Measurements from ENCODE around the gene MEIS1. TPM values are rescaled to one million over a fixed set of nuclear protein-coding genes. Genes with fewer than 3 reads are reported as not detected.

Gene MEIS1
- total and polyA plus RNA-seq, 2 experiments from 2014 or later = 0.16 to 0.28 TPM

GRCh38 chr2:66563473-66563872, 128.5 kb downstream of the MEIS1 start:
- Histone ChIP-seq H3K36me3 (ENCODE audit: insufficient read depth) (no peaks in the 10 kb centered on the region), H4K20me1 (replicated peaks; ENCODE audit: insufficient read depth) (no peaks in the 10 kb centered on the region), H2AFZ (no peak overlapping the region), H3K4me1 (ENCODE audit: insufficient read depth) (peaks cover 21% of the 10 kb centered on the region), H3K9me2 (ENCODE audit: insufficient read depth) (no peaks in the 10 kb centered on the region), H3F3A (replicated peaks; ENCODE audit: low read depth) (no peaks in the 10 kb centered on the region), H3K4me2 (no peak overlapping the region), H3K27ac (ENCODE audit: low read depth) (no peak overlapping the region), H3K79me2 (replicated peaks; ENCODE audit: insufficient read depth) (no peaks in the 10 kb centered on the region), H3K4me3 (no peak overlapping the region), H3K27me3 (ENCODE audit: insufficient read depth) (no peaks in the 10 kb centered on the region)
- Mint-ChIP-seq H3K9me3 (no peaks in the 10 kb centered on the region), H3K4me3 (no peak overlapping the region), H3K36me3 (ENCODE audit: low read depth) (no peaks in the 10 kb centered on the region), H3K4me1 (peaks cover 24% of the 10 kb centered on the region), H3K27ac (no peak overlapping the region), H3K27me3 (ENCODE audit: insufficient read depth, low read depth, poor library complexity) (no peaks in the 10 kb centered on the region)
- no peak for TF ChIP-seq NANOG (IDR thresholded peaks at IDR 0.05; ENCODE audit: borderline replicate concordance)
- TF ChIP-seq POLR2AphosphoS5 (IDR thresholded peaks at IDR 0.05; ENCODE audit: low read depth) = no peak
- TF ChIP-seq, protein P1, sequence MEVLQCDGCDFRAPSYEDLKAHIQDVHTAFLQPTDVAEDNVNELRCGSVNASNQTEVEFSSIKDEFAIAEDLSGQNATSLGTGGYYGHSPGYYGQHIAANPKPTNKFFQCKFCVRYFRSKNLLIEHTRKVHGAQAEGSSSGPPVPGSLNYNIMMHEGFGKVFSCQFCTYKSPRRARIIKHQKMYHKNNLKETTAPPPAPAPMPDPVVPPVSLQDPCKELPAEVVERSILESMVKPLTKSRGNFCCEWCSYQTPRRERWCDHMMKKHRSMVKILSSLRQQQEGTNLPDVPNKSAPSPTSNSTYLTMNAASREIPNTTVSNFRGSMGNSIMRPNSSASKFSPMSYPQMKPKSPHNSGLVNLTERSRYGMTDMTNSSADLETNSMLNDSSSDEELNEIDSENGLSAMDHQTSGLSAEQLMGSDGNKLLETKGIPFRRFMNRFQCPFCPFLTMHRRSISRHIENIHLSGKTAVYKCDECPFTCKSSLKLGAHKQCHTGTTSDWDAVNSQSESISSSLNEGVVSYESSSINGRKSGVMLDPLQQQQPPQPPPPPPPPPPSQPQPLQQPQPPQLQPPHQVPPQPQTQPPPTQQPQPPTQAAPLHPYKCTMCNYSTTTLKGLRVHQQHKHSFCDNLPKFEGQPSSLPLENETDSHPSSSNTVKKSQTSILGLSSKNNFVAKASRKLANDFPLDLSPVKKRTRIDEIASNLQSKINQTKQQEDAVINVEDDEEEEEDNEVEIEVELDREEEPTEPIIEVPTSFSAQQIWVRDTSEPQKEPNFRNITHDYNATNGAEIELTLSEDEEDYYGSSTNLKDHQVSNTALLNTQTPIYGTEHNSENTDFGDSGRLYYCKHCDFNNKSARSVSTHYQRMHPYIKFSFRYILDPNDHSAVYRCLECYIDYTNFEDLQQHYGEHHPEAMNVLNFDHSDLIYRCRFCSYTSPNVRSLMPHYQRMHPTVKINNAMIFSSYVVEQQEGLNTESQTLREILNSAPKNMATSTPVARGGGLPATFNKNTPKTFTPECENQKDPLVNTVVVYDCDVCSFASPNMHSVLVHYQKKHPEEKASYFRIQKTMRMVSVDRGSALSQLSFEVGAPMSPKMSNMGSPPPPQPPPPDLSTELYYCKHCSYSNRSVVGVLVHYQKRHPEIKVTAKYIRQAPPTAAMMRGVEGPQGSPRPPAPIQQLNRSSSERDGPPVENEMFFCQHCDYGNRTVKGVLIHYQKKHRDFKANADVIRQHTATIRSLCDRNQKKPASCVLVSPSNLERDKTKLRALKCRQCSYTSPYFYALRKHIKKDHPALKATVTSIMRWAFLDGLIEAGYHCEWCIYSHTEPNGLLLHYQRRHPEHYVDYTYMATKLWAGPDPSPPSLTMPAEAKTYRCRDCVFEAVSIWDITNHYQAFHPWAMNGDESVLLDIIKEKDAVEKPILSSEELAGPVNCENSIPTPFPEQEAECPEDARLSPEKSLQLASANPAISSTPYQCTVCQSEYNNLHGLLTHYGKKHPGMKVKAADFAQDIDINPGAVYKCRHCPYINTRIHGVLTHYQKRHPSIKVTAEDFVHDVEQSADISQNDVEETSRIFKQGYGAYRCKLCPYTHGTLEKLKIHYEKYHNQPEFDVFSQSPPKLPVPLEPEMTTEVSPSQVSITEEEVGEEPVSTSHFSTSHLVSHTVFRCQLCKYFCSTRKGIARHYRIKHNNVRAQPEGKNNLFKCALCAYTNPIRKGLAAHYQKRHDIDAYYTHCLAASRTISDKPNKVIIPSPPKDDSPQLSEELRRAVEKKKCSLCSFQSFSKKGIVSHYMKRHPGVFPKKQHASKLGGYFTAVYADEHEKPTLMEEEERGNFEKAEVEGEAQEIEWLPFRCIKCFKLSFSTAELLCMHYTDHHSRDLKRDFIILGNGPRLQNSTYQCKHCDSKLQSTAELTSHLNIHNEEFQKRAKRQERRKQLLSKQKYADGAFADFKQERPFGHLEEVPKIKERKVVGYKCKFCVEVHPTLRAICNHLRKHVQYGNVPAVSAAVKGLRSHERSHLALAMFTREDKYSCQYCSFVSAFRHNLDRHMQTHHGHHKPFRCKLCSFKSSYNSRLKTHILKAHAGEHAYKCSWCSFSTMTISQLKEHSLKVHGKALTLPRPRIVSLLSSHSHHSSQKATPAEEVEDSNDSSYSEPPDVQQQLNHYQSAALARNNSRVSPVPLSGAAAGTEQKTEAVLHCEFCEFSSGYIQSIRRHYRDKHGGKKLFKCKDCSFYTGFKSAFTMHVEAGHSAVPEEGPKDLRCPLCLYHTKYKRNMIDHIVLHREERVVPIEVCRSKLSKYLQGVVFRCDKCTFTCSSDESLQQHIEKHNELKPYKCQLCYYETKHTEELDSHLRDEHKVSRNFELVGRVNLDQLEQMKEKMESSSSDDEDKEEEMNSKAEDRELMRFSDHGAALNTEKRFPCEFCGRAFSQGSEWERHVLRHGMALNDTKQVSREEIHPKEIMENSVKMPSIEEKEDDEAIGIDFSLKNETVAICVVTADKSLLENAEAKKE (CRISPR knock-in tag; IDR thresholded peaks at IDR 0.05) = no peak
- TF ChIP-seq, protein P2, sequence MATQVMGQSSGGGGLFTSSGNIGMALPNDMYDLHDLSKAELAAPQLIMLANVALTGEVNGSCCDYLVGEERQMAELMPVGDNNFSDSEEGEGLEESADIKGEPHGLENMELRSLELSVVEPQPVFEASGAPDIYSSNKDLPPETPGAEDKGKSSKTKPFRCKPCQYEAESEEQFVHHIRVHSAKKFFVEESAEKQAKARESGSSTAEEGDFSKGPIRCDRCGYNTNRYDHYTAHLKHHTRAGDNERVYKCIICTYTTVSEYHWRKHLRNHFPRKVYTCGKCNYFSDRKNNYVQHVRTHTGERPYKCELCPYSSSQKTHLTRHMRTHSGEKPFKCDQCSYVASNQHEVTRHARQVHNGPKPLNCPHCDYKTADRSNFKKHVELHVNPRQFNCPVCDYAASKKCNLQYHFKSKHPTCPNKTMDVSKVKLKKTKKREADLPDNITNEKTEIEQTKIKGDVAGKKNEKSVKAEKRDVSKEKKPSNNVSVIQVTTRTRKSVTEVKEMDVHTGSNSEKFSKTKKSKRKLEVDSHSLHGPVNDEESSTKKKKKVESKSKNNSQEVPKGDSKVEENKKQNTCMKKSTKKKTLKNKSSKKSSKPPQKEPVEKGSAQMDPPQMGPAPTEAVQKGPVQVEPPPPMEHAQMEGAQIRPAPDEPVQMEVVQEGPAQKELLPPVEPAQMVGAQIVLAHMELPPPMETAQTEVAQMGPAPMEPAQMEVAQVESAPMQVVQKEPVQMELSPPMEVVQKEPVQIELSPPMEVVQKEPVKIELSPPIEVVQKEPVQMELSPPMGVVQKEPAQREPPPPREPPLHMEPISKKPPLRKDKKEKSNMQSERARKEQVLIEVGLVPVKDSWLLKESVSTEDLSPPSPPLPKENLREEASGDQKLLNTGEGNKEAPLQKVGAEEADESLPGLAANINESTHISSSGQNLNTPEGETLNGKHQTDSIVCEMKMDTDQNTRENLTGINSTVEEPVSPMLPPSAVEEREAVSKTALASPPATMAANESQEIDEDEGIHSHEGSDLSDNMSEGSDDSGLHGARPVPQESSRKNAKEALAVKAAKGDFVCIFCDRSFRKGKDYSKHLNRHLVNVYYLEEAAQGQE (IDR thresholded peaks at IDR 0.05; ENCODE audit: unreplicated experiment) = no peak
- no peak for DNase-seq (ENCODE audit: low spot score)
- ATAC-seq = no peak
